HepG2 (cell line): ENCODE measurements around the gene CCDC136. TPM values are rescaled to one million over a fixed set of nuclear protein-coding genes. Genes with fewer than 3 reads are reported as not detected.
A peak's percentile ranks its signal among the peaks of the same experiment; 100 is the strongest.

Experiments used
- ATAC-seq: fragments of 200-7000 bp; cut with Tn5 transposase; 3 replicates; pipeline ENCODE4 v1.9.1; 2020; ENCODE audit warnings: mild to moderate bottlenecking, moderate library complexity
- BruUV-seq: library from RNA; stranded (reverse); fragments of 400-500 nt; replicated peaks from 2 replicates; lab custom pipeline; 2021; lab: Mats Ljungman, UMichigan
- CTCF ChIA-PET: fragments of 300-600 bp; formaldehyde crosslinking; extraction: SDS; loops from one replicate; lab custom pipeline; 2021; ENCODE audit warnings: low total read pairs, inconsistent platforms, low intra/inter-chr PET ratio; lab: Yijun Ruan, JAX
- POLR2A ChIA-PET: fragments of 350-600 bp; sonication (Branson Sonifier 250); formaldehyde crosslinking; loops from one replicate; lab custom pipeline; 2020; ENCODE audit warnings: antibody characterized with exemption, inconsistent platforms; lab: Yijun Ruan, JAX
- DNase-seq: peaks from one replicate; pipeline ENCODE4 v3.0.0-alpha.2; 2015; ENCODE audit warnings: low spot score
- FAIRE-seq: peaks from 3 replicates; lab custom pipeline; 2011; peaks lifted over from hg19 to GRCh38; lab: Jason Lieb, UNC
- H2AFZ ChIP-seq: one replicate; pipeline ENCODE4 v1.6.1; 2011; ENCODE audit warnings: low read length, inconsistent platforms
- H3K27ac ChIP-seq: fragments of 300-600 bp; 3 replicates; pipeline ENCODE4 v1.8.0; 2011; ENCODE audit warnings: mixed run types, mild to moderate bottlenecking, mixed read lengths, low read length, inconsistent platforms; ENCODE audit not compliant: insufficient read depth; ENCODE audit errors: extremely low read length
- H3K27me3 ChIP-seq, 2 experiments: fragments of 200-600 bp in 1 of 2; 2 replicates in 1 of 2; 3 replicates in 1 of 2; pipeline versions ENCODE4 v1.6.0 to v1.8.0; 2011; ENCODE audit warnings: low read length in 2 of 2, mild to moderate bottlenecking in 2 of 2, moderate library complexity in 2 of 2, inconsistent platforms in 1 of 2; ENCODE audit not compliant: insufficient read depth in 2 of 2, control insufficient read depth in 1 of 2
- H3K36me3 ChIP-seq, 2 experiments: fragments of 200-600 bp in 1 of 2; replicated peaks in 1 of 2; 2 replicates in 1 of 2; 3 replicates in 1 of 2; pipeline versions ENCODE4 v1.5.1 to v1.8.0; 2011; ENCODE audit warnings: low read length in 2 of 2, inconsistent platforms in 1 of 2; ENCODE audit not compliant: insufficient read depth in 2 of 2, control insufficient read depth in 1 of 2
- H3K4me1 ChIP-seq: 2 replicates; pipeline ENCODE4 v1.5.1; 2012; ENCODE audit warnings: low read length, inconsistent platforms; ENCODE audit not compliant: insufficient read depth
- H3K4me2 ChIP-seq: 2 replicates; pipeline ENCODE4 v1.6.0; 2011; ENCODE audit warnings: low read depth, low read length, inconsistent platforms
- H3K4me3 ChIP-seq, 3 experiments: fragments of 200-600 bp in 1 of 3; sonication (generic), shearing (Covaris generic) in 1 of 3; replicated peaks in 1 of 3; 2 replicates each; pipeline ENCODE4 v1.5.1; 2011 to 2016; ENCODE audit warnings: low read length in 3 of 3, inconsistent platforms in 2 of 3, low read depth in 2 of 3, mild to moderate bottlenecking in 2 of 3, control low read depth in 1 of 3, mixed read lengths in 1 of 3; ENCODE audit not compliant: insufficient read depth in 1 of 3
- H3K79me2 ChIP-seq: one replicate; pipeline ENCODE4 v1.6.1; 2011; ENCODE audit warnings: low read length, inconsistent platforms; ENCODE audit not compliant: insufficient read depth
- H3K9ac ChIP-seq: 2 replicates; pipeline ENCODE4 v1.6.0; 2011; ENCODE audit warnings: mild to moderate bottlenecking, low read depth, low read length, inconsistent platforms; ENCODE audit not compliant: insufficient read depth
- H3K9me3 ChIP-seq: 2 replicates; pipeline ENCODE4 v1.5.1; 2012; ENCODE audit warnings: mild to moderate bottlenecking, low read length
- H4K20me1 ChIP-seq: 2 replicates; pipeline ENCODE4 v1.6.0; 2011; ENCODE audit warnings: inconsistent platforms, mild to moderate bottlenecking, low read length, moderate library complexity; ENCODE audit not compliant: insufficient read depth
- IRF2 ChIP-seq: IDR thresholded peaks from 2 replicates; pipeline ENCODE4 v1.6.1; 2018; ENCODE audit warnings: missing genetic modification reagents, missing compliant biosample characterization
- NR2C2 ChIP-seq: sonication (generic); formaldehyde crosslinking; IDR thresholded peaks from 2 replicates; pipeline ENCODE4 v1.4.0; 2020; ENCODE audit warnings: missing genetic modification reagents, mild to moderate bottlenecking, moderate library complexity, borderline replicate concordance
- NR2F6 ChIP-seq, 2 experiments: IDR thresholded peaks; 2 replicates each; pipeline ENCODE4 v1.6.1; 2016; ENCODE audit warnings: antibody characterized with exemption in 1 of 2, mild to moderate bottlenecking in 1 of 2
- RFXANK ChIP-seq: IDR thresholded peaks from 2 replicates; pipeline ENCODE4 v1.6.1; 2016
- TARDBP ChIP-seq: sonication (generic); formaldehyde crosslinking; IDR thresholded peaks from 2 replicates; pipeline ENCODE4 v1.8.0; 2022; ENCODE audit warnings: mild to moderate bottlenecking, missing genetic modification reagents
- U2AF2 ChIP-seq: fragments of 200-400 bp; formaldehyde crosslinking; IDR thresholded peaks from 2 replicates; pipeline ENCODE4 v1.6.1; 2017; ENCODE audit warnings: low read depth, mild to moderate bottlenecking, low read length
- ZNF17 ChIP-seq: sonication (generic); formaldehyde crosslinking; IDR thresholded peaks from 2 replicates; pipeline ENCODE4 v1.5.0; 2020; ENCODE audit warnings: mild to moderate bottlenecking, missing genetic modification reagents
- WGBS: methylation state at CpG from one replicate; pipeline ENCODE4 v1.1.6; 2017; ENCODE audit warnings: low lambda C conversion rate; 5-methylcytosine and 5-hydroxymethylcytosine counted together
- in situ Hi-C: cut with HindIII; loops from 2 replicates; pipeline ENCODE4 v1.10.0; 2017; ENCODE audit warnings: low pct_unique_long_range_greater_than_20kb; ENCODE audit not compliant: extremely low pct_ligation_motif_present
- intact Hi-C: fragments of 100-400 bp; cut with micrococcal nuclease; formaldehyde crosslinking; loops from one replicate; pipeline ENCODE4 v1.10.0; 2022; ENCODE audit not compliant: unreplicated experiment
- polyA plus RNA-seq, 8 experiments: library from polyadenylated mRNA; depleted of rRNA in 3 of 8; stranded (reverse) in 7 of 8; unstranded in 1 of 8; fragments of >200 nt; fragmentation: Illumina TruSeq in 4 of 8; extraction: Trizol in 4 of 8; gene quantifications; 2 replicates each; pipeline versions ENCODE4 v1.2.1 to v1.2.3, GENCODE V29; 2011 to 2016; ENCODE audit warnings: low read depth in 4 of 8, missing spikeins in 1 of 8, mixed read lengths in 1 of 8; ENCODE audit not compliant: insufficient read depth in 1 of 8
- total RNA-seq, 5 experiments: library from RNA; depleted of rRNA; stranded (reverse); fragments of >200 nt; fragmentation: Illumina TruSeq; extraction: Trizol; gene quantifications; 2 replicates each; pipeline ENCODE4 v1.2.3, GENCODE V29; 2016; ENCODE audit warnings: low read depth in 1 of 5
- TF ChIP-seq, protein P1 (sequence below): sonication (generic); formaldehyde crosslinking; IDR thresholded peaks from 2 replicates; pipeline ENCODE4 v1.4.0; 2020; ENCODE audit warnings: mild to moderate bottlenecking, missing genetic modification reagents, borderline replicate concordance
- TF ChIP-seq, protein P2 (sequence below): sonication (generic); formaldehyde crosslinking; IDR thresholded peaks from 2 replicates; pipeline ENCODE4 v1.4.0; 2020; ENCODE audit warnings: missing genetic modification reagents
- TF ChIP-seq, protein P3 (sequence below): sonication (generic); formaldehyde crosslinking; conservative IDR thresholded peaks from 2 replicates; pipeline ENCODE4 v1.8.0; 2022; ENCODE audit warnings: low read depth, missing genetic modification reagents

The CCDC136 gene
- total and polyA plus RNA-seq, 2 of the 13 experiments (the other 11 are each of a cell fraction or from before 2014, with no cell fraction given): 0.04 to 0.38 TPM

DNA sequence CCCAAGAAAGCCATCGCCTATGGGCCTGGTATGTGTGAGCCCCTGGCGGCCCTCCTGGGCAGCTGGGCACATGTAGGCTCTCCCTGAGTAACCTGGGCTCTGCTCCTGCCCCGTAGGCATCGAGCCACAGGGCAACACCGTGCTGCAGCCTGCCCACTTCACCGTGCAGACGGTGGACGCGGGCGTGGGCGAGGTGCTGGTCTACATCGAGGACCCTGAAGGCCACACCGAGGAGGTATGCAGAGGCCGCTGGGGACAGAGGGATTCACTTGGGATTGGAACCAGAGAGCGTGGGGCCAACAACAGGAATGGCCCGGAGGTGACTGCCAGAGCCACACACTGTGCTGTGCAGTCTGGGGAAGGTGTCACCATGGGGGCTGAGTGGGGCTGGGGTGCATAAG is 45.8 kb downstream of the CCDC136 start (continued):
- TF ChIP-seq, protein P1, sequence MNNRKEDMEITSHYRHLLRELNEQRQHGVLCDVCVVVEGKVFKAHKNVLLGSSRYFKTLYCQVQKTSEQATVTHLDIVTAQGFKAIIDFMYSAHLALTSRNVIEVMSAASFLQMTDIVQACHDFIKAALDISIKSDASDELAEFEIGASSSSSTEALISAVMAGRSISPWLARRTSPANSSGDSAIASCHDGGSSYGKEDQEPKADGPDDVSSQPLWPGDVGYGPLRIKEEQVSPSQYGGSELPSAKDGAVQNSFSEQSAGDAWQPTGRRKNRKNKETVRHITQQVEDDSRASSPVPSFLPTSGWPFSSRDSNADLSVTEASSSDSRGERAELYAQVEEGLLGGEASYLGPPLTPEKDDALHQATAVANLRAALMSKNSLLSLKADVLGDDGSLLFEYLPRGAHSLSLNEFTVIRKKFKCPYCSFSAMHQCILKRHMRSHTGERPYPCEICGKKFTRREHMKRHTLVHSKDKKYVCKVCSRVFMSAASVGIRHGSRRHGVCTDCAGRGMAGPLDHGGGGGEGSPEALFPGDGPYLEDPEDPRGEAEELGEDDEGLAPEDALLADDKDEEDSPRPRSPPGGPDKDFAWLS: no peak
- TF ChIP-seq ZNF17 (CRISPR knock-in tag) (no peak), RFXANK (CRISPR knock-in tag) (no peak), IRF2 (no peak), U2AF2 (no peak), TARDBP (CRISPR knock-in tag) (no peak)
- TF ChIP-seq, protein P2, sequence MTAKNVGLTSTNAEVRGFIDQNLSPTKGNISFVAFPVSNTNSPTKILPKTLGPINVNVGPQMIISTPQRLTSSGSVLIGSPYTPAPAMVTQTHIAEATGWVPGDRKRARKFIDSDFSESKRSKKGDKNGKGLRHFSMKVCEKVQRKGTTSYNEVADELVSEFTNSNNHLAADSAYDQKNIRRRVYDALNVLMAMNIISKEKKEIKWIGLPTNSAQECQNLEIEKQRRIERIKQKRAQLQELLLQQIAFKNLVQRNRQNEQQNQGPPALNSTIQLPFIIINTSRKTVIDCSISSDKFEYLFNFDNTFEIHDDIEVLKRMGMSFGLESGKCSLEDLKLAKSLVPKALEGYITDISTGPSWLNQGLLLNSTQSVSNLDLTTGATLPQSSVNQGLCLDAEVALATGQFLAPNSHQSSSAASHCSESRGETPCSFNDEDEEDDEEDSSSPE (CRISPR knock-in tag): no peak

DNA sequence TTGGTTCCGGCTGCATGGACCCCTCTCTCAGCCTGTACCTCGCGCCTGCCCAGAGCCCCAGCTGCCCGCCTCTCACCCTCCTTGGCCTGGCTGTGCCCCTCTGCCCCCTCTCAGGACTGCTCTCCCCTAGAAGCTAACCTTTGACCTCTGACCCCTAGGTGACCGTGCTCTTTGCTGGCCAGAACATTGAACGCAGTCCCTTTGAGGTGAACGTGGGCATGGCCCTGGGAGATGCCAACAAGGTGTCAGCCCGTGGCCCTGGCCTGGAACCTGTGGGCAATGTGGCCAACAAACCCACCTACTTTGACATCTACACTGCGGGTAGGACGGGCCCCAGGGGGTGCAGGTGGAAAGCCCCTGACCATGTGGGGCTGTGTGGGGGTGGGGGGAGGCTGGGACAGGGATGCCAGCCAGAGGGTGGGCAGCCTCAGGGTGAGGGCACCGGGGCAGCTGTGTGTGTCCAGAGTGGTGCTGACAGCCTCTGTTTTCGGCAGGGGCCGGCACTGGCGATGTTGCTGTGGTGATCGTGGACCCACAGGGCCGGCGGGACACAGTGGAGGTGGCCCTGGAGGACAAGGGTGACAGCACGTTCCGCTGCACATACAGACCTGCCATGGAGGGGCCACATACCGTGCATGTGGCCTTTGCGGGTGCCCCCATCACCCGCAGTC is 46.5 kb downstream of the CCDC136 start:
- WGBS: 47% methylated on average over 16 of the region's 22 CpGs
- intact Hi-C loops (loop anchor here (5.0 kb wide), 1 partner anchor 34 kb away; no protein-coding TSS in a partner anchor), in situ Hi-C loops (no loop called here)
- Histone ChIP-seq H3K9me3 (no peaks in the 10 kb centered on the region), H3K4me2 (no peak overlapping the region), H3K4me1 (0 out of 2 replicates have a peak, but pooled peaks cover 4% of the 10 kb centered on the region), H3K9ac (no peak overlapping the region), H3K36me3 (no peaks in the 10 kb centered on the region), H3K79me2 (no peaks in the 10 kb centered on the region), H2AFZ (no peak overlapping the region), H3K27ac (no peak overlapping the region), H4K20me1 (no peaks in the 10 kb centered on the region), H3K27me3 (peaks cover 4 to 15% of the 10 kb centered on the region in 2 experiments; a peak in 2 of 5 replicates), H3K4me3 (no peak overlapping the region)
- ATAC-seq (no peak), DNase-seq (no peak), FAIRE-seq (no peak)
- POLR2A ChIA-PET: no interaction called here
- no TSS peak for BruUV-seq
- TF ChIP-seq, protein P3, sequence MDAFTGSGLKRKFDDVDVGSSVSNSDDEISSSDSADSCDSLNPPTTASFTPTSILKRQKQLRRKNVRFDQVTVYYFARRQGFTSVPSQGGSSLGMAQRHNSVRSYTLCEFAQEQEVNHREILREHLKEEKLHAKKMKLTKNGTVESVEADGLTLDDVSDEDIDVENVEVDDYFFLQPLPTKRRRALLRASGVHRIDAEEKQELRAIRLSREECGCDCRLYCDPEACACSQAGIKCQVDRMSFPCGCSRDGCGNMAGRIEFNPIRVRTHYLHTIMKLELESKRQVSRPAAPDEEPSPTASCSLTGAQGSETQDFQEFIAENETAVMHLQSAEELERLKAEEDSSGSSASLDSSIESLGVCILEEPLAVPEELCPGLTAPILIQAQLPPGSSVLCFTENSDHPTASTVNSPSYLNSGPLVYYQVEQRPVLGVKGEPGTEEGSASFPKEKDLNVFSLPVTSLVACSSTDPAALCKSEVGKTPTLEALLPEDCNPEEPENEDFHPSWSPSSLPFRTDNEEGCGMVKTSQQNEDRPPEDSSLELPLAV (CRISPR knock-in tag): no peak
- peak; percentile 41; the same call in 1 of the 2 replicates for TF ChIP-seq NR2F6 (IDR thresholded peaks at IDR 0.05)
- TF ChIP-seq NR2F6 (CRISPR knock-in tag; IDR thresholded peaks at IDR 0.05): no peak
- 0 out of 2 replicates have a peak, but pooled peaks have one; percentile 46 for TF ChIP-seq NR2C2 (CRISPR knock-in tag)
- CTCF ChIA-PET: no interaction called here
